T-helper 2 cell treated with Interferon-gamma antibody and Interleukin-4, amounts not matched to agents 100 ng/mL and 5 ng/mL, for 36 hours (primary cell): Measurements from ENCODE around the gene WWTR1. TPM values are rescaled to one million over a fixed set of nuclear protein-coding genes. Genes with fewer than 3 reads are reported as not detected.

Experiments
- intact Hi-C: fragments of 100-400 bp; cut with micrococcal nuclease; formaldehyde crosslinking; loops from one replicate; pipeline ENCODE4 v1.15.1; 2023
- total RNA-seq: library from RNA; stranded (reverse); gene quantifications from 2 replicates; pipeline ENCODE4 v1.2.3, GENCODE V29; 2022

Gene WWTR1
- total RNA-seq, 1 donor from 2014 or later, result 1.1 TPM

DNA sequence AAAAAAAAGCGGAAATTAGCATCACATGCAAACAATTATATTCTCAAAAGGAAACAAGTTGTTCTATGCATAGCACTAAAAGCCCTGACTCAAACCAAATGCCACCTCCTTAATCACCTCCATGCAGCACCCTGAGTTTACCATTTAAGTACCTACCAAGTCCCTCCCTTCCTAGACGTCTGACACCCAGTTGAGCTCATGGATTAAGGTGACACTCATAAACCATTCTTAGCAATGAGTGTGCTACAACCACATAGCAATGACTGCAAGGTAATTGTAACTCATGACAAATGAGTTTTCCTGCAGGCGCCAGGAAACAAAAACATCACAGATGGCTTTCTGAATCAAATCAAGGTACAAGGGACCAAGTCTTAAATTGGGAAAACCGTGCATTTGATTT is 32.0 kb downstream of the WWTR1 start:
- intact Hi-C loops, result no loop called here

- intact Hi-C loops, result no loop called here
Measured at GRCh38 chr3:149623824-149624223, 34.0 kb downstream of the WWTR1 start.

DNA sequence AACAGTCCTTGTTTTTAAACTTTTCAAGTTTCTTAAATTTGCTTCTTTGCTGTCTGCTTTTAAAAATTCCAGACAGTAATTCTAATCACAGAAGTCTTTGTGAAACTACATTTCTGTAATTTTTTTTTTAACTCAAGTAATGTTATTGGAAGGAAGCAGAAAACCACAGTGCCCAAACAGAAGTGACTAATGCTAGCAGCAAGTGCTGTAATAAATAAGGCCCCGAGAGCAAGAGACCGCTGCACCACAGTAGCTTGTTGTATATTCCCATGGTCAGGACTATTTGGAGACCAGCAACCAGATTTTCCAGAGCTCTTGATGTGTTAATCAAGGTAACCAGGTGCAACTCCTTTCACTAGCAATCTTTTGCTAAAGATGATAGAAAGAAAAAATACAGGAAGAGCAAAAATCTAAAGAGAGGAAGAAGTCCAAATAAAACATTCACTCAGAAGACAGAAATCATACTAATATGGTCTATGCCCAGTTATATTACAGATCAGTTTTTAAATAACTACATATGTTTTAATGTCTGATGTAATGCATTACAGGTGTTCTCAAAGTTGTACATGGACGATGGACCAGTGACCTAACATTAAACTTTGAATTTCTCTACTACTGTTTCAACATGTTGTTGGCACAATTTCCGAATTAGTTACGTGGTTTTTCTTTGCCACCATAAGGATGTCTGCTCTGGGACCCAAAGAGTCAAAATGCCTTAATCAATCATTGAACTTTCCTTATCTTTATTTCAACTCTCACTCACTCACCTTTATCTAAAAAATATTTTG is 36.4 kb downstream of the WWTR1 start:
- intact Hi-C loops, result no loop called here

DNA sequence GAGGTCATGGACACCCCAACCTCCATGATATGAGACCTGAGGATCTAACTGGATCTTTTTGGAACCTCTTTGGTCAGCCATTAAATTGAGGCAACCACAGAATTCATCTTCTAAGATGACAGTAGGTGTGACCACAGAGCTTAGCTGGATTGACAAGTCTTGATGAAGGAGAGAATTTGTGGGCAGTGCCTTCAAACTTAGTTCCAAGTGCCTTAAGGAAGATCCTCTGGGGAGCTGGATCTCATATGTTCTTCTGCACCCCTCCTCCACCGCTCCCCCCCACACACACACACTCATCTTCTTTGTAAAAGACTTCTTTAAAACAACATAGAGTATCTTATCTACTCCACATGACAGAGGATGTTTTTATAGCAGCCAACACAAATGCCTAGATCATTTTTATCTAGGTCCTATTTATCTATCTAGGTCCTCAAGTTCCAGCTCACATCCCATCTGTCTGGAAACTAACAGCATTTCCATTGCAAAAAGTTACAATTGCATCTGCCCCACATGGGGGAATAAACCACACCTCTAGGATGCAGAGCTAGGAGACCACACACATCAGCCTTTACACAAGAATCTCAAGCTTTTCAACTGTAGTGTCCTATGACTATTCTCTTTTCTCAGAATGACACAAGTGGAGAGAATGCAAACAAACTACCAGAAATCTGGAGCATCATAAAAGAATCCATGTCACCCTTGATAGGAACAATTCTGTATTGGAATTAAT is 37.4 kb downstream of the WWTR1 start:
- intact Hi-C loops, result no loop called here

GRCh38 chr3:149619136-149619535 is 38.7 kb downstream of the WWTR1 start:
- intact Hi-C loops, result no loop called here

- intact Hi-C loops, result no loop called here
Measured at GRCh38 chr3:149618151-149619123, 39.4 kb downstream of the WWTR1 start.

DNA sequence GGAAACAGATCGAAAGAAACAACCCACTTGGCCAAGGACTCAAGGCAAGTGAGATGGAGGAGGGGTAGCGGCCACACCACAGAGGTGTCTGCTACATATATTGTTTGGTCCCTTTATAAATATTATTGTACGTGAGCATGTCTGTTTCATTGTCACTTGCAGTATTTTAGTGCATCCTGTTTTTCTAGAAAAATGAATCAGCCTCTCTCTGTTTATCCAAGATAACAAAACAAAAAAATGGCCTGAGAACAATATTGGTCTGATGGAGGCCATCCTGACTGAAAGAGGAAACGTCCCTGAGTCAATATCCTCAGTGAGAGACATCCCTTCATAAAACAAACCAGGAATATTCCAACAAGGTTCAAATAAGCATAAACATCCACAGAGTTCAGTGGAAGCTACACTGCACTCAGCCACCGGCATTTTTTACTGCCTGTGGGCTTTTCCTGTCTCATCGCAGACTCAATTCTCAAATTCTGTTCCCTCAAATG is 42.0 kb downstream of the WWTR1 start:
- intact Hi-C loops, result no loop called here

DNA sequence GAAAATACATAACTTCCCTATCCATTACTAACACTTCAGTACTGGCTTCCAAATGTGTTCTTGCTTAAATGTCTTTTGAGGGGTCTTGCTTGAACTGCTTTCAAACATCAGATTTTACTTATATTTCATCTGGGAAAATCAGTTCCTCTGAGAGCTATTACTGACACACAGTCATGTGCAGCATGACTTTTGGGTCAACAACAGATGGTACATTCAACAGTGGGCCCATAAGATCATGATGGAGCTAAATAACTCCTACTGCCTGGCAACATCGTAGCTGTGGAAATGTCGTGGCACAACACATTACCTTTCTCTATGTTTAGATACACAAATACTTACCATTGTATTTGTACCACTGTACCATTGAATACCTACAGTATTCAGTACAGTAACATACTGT is 43.8 kb downstream of the WWTR1 start:
- intact Hi-C loops, result no loop called here

DNA sequence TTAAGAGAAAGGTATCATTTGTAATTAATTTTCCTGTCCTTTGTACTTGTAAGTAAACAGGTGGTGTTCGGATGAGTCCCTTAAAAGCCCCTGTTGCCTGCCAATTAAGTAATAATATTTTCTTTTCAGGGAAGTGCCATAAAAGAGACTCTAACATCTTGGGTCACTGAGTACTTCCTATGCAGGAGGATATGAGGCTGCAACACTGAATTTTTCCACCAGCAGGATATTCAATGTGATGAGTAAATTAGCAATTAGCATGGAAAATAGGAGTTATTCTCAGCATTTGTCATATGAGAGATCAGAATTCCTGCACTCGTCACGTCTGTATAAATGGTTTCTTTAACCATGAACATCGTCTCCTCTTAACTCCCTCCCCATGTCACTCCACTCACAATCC is 45.4 kb downstream of the WWTR1 start:
- intact Hi-C loops, result no loop called here

- intact Hi-C loops, result no loop called here
Measured at GRCh38 chr3:149611149-149611548, 46.7 kb downstream of the WWTR1 start.

GRCh38 chr3:149610351-149611105 is 47.3 kb downstream of the WWTR1 start:
- intact Hi-C loops, result no loop called here

DNA sequence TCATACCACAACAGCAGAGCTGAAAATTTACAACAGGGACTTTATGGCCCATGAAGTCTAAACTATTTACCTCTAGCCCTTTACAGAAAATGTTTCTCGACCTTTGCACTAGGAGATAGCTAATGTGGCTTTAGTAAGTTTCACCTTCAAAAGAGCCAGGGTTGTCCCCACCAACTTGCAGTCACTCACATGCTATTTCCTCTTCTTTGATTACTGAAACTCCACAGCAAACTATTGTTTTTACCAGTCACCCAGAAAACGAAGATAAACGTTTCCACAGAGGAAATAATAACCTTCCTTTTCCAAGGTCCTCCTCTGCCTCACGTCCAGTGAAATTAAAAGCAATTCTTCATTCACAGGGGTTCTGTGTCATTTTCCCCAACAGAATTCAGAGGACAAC is 48.2 kb downstream of the WWTR1 start:
- intact Hi-C loops, result no loop called here

DNA sequence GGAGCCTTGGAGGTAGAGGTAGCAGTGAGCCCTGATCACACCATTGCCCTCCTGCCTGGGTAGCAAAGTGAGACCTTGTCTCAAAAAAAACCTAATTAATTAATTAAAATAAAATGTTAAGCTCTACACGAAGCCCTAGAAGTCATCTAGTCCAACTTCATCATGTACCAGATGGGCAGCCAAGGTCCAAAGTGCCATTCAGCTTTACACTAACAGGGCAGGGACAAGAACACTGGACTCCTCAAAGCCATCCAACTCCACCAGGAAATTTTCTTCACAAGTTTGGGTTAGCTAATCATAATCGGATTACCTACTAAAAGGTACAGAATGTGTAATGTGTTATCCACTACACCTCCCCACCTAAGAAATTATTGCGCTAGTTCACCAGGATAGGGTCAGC is 48.8 kb downstream of the WWTR1 start:
- intact Hi-C loops, result no loop called here

- intact Hi-C loops, result no loop called here
Measured at GRCh38 chr3:149605902-149606301, 51.9 kb downstream of the WWTR1 start.

DNA sequence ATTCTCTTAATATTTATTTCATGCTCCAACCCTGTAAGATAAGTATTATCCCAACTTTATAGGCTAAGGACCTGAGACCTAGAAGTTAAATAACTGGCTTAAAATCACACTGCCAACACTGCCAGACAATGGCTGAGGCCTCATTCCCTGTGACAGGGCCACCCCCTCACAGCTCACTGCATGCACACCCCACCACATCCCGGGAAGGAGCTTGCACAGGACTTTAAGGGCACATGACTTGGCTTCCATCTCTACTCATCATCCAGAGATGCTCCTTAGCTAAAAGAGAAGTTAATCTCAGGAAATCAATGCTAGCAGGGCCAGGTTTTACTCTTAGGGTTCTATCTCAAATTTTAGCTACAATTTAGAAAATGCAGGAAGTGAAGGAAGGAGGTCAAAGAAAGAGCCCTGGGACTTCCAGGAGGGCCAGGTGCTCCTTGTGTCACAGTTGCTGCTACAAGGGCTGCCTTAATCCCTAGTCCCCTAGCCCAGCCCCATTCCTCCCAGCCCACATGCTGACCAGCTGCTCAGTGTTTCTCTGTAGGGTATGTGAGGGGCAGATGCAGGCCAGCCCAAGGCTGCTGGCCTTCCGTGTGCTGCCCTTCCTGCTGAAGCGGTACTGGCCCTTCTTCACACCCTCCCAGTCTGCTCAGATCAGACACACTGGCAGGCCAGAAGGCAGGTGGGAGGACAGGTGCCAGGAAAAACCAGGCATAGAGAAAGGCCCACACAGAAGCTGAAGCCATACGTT is 53.5 kb downstream of the WWTR1 start:
- intact Hi-C loops, result no loop called here

DNA sequence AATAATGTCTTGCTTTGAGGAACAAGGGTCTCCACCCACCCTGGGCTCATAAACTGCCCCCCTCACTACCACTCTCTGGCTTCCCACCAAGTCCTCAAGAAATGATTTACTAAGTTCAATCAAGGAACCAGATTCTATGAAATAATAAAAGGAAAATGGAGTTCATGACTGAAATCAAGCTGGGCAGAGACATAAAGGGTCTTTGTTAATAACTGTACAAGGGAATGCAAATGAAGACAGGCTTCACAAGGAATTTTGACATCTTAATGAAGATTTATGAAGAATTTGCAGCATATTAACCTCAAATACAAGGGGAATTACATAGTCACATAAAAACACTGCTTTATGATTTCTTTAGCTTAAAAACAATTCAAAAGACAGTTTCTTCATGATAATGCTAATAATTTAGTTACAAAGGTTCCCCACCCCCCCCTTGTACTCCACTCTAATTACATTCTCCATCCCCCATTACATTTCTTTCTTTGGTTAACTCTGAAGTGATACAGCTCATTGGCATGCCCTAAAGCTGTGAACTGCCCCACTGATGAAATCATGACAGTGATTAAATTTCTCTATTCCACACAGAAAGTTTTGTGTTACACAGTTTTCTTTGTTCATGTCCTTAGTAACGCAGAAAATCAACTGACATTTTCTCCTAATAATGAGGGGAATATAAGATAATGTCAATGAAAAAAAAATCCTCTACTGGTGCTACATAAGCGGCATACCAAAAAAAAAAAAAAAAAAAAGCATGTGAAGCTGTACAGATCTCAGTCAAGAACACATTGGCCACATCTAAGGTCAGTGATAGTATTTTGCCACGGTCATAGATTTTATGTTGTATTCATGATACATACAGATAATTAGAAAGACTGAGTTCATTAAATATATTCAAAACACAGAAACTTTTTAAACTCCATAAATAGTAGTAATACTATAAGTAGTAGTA is 54.4 kb downstream of the WWTR1 start:
- intact Hi-C loops, result no loop called here

GRCh38 chr3:149600634-149601033 is 57.2 kb downstream of the WWTR1 start:
- intact Hi-C loops, result no loop called here

DNA sequence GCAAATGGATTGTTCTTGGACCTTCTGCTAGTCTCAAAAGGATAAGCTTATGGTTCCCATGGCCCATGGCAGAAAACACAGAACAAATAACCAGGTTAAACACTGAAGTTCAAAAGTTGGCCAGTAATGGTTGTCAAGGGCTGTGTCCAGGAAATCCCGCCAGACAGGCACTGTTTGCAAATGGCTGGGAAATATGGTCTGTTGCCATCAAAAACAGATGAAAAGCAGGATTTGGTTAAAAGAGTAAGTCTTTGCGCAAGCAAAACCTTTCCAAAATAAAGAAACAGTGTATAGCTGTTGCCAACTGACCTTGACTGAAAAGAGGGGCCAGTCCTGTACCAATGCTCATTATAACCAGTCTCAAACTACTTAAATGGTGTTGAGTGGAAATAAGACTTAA is 58.6 kb downstream of the WWTR1 start:
- intact Hi-C loops, result no loop called here
